NCI-H524 treated with DMSO at 0.1 percent for 48 hours (cell line): ENCODE results near the gene BCL2L1.

Experiments used
- DNase-seq: peaks from one replicate; lab custom pipeline; 2025; lab: John Stamatoyannopoulos, UW

The BCL2L1 gene

DNA sequence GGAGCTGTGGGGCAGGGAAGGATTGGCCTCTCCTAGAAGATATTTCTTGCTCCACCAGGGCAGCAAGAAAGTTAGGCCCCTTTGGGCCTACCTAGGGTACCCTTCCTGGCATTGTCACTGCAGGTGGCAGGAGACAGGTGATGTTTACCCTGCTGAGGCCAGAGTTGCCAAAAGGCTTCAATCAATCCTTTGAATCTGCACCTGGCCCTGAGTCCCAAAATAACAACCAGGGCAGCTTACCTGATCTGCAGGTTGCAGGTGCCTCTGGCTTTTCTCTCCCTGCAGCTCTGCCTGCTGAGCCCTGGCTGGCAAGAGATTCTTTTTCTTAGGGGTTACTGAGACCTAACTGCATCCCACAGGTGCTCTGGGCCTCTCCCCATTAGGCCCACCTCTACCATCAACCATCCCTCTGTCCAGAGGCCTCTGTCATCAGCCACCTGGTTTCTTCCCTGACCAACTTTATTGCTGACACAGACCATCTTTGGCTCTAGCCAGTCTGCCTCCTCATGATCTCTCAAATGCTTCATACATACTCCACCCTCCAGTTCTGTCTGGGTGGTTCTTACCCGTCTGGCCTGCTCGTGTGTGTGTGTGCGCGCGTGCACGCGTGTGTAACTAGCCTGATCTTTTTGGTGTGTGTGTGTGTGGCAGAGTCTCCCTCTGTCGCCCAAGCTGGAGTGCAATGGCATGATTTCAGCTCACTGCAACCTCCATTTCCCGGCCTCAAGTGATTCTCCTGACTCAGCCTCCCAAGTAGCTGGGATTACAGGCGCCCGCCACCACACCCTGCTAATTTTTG is 13.7 kb downstream of the BCL2L1 start:
- DNase-seq, result no peak

DNA sequence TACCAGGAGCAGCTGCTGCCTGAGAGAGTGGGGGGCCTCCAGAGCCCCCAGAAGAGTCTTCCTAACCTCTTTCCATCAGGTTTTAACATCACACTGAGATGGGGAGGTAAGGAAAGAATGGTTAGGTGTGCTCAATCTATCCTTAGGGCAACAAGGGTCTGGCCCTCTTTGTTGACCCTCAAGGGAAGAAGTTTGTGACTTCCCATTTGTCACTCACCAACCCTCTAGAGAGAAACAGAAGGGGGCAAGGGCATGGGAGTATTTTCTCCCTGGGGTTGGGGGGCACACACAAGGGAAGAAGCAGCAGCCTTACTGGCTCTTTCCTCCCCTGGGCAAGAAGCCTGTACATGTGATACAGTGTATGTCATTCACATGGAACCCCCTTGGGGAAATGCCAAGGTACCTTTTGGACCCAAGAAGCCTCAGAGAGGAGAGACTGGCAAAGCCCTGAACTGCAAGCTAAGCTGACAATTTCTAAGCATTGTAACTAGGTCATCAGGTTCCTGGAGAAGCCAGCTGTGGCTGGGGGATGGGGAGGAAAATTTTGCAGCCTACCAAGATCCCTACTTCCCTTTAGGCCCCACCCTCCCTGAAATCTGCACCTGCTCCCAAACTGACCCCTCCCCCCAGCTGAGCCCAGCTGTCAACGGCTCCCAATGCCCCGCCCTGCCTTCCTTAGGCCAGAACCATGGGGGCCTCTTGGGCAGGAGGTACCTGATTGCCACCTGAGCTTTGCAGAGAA is 14.5 kb downstream of the BCL2L1 start:
- peak; percentile 91 for DNase-seq

DNA sequence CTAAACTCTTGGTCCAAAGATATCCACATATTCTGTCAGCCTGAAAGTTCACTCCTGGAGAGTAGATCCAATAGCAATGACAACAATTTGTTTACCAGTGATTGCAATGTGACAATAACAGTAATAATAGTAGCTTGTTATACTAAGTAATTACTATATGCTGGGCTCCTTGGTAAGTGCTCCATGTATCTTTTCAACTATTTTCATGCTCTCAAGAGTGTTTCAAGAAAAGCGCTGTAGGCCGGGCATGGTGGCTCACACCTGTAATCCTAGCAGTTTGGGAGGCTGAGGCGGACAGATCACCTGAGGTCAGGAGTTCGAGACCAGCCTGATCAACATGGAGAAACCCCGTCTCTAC is 15.4 kb downstream of the BCL2L1 start:
- DNase-seq, result no peak

DNA sequence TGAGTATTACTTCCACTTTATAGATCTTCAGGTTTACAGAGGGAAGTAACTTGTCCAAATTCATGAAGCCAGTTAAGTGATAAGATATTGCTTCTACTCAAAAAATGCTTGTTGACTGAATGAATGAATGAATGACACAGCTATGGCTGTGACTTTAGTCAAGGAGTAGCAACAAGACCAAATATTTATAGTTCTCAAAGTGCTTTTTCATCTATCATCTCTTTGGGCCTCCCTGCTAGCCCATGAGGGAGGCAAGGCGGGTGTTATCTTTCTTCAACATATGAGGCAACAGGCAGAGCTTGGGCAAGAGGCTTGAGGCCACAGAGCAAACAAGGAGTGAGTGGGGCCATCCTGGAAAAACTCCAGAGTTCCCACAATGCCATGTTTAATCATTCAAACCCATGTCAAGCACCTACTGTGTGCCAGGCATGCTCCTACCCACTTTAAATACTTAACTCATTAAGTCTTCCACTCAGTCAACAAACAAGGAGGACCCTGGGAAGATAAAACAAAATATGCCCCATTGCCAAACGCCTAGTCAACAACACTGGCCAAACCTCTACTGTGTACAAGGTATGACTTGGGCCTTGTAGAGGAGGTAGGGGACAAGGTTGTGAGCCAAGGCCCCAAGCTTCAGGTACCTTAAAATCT is 15.9 kb downstream of the BCL2L1 start:
- no peak for DNase-seq

DNA sequence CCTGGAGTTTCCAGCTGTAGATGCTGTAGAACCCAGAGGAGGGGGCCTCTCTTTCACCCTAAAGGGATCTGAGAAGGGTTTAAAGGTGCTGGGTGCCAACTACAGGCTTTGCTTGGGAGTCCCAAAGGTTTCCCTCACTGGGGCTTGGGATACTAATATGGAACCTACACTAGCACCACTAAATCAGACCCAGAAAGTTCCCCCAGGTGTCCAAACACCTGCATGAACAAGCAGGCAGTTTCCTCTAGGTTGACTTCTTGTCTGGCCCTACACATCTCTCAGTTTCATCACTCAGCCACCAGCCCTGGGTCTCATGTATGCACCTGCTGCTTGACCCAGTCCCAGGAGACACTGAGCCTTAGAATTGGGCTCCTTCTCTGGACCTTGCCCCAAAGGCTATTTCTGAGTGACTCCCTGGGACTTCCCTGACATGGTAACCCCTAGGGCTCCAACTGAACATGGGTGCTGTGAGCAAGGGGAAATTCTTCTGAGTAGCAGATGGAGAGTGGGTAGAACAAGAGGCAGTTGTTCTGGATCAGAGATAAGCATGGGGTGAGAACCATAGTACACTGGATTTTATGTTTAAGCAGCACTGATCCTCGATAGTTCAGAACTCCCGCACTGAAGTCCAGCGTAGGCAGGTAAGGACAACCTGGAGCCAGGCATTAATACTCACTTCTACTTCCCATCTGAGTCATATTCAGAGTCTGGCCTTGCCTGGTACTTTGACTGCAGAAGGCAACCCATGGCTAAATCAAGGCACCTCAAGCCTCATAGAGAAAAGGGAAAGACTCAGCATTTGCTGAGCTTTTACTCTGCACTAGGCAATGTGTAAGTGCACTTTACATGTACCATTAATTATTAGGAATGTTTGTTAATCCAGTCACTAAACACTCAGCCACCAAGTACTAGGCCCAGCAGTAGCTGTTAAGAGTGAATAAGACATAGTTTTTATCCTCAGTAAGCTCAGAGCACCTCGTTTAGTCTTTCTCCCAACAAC is 16.8 kb downstream of the BCL2L1 start:
- no peak for DNase-seq

DNA sequence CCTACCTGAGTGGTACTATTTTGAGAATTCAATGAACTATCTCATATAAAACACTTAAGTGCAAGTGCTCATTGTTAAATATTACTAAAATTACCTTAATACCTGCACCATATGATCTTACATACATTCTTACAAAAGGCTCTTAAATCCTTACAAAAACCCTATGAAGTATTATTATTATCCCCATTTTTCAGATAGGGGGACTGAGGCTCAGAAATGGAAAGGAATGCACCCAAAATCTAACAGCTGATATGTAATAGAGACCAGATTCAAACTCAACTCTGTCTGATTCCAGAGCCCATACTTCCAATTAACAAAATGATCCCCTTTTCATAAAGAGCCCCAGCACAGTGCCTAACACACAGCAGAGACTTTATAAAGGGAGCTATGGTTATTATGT is 17.5 kb downstream of the BCL2L1 start:
- no peak for DNase-seq

DNA sequence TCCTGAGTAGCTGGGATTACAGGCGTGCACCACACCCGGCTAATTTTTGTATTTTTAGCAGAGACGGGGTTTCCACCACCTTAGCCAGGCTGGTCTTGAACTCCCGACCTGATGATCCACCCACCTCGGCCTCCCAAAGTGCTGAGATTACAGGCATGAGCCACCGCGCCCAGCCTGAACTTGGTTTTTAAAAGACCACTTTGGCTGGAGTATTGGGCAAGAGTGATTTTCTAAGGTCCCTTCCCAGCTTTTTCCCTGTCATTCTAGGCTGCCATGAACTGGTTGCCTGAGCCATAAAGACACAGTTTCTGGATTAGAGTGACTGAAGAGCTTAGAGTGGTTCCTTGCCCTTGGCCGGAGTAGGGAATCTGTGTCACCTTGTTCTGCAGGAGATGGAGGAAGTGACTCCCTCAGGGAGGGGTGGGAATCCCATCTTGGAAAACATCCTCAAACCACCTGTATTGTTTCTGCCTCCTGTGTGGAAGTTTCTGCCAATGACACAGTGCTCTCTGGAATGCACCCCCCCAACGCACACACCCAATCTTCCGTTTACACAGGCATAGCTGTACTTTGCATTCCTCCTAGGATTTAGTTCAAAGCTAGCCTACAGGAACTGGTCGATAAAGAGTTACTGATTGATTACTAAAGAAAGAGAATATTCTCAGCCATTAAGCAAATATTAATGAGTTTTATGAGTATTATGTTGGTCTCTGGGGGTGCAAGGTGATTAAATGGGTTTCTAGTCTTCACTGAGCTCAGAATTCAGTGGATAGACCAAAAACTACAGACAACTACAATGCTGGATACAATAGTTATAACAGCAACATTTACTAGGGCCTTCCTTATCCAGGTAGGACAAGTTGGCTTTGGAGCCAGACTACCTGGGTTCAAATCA is 18.2 kb downstream of the BCL2L1 start:
- DNase-seq, result no peak

DNA sequence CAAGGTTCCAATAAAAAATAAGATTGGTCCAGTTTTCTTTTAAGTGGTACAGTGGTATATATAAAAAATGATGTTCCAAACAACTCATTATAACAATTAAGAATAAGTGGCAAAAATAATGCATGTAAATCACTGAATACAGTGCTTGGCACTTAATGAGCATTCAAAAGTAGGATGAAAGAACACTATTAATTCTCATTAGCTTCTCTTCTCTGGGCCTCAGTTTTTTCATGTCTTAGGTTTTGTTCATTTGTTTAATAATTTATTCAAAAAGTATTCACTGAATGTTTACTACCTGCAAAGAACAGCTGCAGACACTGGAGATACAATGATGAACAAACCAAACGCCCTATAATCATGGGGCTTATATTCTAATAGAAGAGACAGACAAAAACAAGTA is 21.1 kb downstream of the BCL2L1 start:
- no peak for DNase-seq

DNA sequence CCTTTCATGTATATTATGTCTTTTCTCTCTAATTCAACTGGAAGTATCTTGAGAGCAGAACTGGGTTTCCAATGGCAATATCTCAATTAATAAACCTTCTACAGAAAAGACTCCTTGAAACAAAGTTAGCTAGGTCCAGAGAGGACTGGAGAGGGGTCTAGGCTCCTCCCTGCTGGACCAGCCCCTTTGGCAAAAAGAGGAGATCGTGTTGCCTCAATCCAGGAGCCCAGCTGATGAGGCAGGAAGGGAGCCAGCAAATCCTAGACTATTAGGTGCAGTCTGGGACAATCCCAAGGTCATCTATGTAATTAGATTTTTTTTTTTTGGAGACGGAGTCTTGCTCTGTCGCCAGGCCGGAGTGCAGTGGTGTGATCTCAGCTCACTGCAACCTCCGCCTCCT is 21.9 kb downstream of the BCL2L1 start:
- DNase-seq, result no peak

DNA sequence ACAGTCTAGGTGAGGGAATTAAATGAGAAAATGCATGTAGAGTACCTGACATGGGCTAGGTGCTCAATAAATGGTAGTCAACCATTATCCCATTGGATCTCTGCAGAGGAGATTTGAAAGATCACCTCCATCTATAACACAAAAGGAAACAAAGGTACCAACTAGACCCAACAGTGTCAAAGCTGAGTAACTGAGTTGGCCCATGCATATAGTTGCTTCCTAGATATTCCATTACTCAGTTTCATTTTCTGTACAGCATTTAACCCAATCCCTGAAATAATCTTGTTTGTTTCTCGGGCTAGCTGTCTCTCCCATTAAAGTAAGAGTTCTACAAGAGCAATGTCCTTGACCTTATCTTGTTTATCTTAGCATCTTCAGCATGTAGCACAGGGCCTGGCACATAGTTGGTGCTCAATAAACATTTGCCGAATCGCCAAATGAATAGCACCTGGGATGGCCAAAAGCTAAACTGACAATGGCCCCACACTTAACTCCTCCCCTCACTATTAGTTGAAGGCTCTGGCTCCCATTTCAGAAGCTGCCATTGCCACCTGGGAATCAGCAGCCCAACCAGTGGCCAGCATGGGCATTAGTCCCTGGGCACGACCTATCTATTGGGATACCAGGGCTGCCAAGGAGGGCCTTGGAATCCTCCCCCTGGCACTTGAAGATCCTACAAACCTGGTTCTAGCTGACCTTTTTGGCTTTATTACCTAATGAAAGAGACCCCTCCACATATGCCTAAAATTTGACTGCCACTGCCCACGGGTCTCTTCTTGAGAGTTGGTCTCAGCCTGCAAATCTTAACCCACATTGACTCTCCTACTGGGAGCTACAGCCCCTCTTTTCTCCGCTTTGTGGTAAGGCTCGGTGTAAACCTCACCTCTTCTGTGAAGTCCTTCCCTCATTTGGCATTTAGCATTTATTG is 22.6 kb downstream of the BCL2L1 start:
- DNase-seq, result no peak

DNA sequence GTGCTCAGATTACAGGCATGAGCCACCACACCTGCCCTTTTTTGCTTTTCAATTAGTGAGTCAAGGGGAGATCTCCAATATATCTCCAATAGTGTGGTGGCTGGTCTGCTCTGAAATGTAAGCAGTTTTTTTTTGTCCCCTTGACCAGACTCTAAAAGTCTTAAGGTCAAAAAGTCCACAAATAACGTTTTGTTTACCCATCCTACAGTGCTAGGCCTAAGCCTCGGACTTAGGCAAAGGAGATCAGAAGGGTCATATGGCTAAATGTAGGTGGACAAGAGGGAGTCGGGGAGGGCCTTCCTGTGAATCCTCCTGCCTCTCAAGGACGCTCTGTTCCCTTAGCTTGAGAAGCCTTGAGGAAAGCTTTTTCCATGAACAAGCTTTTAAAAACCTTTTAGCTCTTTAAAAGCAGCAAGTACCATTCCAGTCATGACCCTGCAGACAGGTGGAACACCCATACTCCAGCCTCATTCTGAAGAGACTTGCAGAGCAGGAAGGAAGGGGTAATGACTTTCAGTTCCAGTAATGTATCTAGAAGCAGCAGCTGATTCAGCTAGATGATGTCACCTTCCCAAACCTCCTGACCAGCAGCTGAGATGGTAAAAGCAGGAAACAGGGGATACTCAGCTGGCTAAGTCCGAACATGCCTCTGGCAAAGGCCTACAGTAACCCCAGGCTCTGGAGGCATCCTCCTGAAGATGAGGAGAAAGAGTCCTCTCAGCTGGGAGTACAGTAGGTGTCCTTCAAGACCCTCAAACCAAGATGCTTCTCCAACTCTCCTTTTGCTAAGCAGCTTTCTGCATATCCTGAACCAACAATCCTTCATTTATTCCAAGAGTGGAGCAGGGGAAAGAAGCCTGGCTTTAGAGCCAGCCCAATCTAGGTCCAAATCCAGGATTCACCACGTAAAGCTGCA is 23.6 kb downstream of the BCL2L1 start:
- DNase-seq, result no peak

DNA sequence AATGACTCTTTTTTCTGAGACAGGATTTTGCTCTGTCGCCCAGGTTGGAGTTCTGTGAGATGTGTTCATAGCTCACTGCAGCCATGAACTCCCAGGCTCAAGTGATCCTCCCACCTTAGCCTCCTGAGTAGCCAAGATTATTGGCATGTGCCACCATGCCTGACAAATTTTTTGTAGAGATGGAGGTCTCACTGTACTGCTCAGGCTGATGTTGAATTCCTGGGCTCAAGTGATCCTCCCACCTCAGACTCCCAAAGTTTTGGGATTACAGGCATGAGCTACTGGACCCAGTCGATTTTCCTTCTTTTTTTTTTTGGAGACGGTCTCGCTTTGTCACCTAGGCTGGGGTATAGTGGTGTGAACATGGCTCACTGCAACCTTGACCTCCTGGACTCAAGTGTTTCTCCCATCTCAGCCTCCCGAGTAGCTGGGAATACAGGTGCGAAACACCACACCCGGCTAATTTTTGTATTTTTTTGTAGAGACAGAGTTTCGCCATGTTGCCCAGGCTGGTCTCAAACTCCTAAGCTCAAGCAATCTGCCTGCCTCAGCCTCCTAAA is 24.3 kb downstream of the BCL2L1 start:
- DNase-seq, result no peak

DNA sequence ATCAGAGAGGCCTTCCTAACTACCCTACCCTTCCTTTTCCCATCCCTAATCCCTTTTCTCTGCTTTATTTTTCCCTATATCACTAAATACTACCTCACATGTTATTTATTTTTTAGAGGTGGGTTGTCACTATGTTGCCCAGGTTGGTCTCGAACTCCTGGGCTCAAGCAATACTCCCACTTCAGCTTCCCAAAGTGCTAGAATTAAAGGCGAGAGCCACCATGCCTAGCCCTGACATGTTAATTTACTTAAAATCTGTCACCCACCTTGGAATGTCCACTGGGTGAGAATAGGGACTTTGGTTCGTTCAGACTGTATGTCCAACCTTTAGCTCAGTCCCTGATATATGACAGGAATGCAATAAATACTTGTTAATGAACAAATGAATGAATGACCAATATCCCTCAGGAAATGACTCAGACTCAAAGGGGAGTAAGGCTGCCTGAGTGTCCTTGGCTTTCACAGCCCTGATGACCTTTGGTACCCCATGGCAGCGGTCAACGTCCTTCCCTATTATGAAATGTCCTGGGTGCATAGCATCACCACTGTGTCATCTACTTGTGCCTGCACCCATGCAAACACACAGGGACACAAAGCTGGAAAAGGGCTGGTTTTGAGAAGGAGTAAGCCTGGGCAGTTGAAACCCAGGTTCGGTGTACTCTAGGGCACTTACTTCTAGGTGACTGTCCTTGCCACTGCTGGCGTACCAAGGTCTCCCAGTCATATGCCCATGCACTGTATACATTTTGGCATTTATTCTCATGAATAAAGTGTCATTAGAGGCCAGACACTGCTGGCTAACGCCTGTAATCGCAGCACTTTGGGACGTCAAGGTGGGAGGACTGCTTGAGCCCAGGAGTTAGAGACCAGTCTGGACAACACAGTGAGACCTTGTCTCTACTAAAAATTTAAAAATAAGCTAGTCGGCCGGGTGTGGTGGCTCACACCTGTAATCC is 26.5 kb downstream of the BCL2L1 start:
- no peak for DNase-seq

DNA sequence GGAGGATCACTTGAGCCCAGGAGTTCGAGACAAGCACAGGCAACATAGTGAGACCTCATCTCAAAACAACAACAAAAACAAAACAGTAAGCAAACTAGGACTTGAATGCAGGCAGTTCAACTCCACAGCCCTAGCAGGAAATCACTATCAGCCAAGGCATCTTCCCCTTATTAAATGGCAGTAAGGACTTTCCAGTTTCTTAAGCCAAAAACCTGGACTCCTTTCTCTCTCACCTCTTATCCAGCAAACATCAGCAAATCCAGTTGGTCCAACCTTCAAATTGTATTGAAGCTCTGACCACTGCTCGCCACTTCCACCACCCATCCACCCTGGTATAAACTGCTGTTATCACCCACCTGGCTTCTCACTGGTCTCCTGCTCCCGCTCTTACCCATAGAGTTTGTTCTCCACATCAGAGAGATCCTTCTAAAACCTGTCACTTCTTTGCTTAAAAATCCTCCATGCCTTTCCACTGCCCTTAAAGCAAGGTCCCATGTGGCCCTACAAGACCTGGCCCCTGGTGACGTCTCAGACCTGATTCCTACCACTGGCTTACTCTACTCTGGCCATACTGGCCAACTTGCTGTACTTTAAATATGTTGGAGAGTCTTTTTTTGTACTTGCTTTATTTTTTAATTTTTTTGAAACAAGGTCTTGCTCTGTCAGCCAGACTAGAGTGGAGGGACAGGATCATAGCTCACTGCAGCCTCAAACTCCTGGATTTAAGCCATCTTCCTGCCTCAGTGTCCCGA is 27.6 kb downstream of the BCL2L1 start:
- no peak for DNase-seq

DNA sequence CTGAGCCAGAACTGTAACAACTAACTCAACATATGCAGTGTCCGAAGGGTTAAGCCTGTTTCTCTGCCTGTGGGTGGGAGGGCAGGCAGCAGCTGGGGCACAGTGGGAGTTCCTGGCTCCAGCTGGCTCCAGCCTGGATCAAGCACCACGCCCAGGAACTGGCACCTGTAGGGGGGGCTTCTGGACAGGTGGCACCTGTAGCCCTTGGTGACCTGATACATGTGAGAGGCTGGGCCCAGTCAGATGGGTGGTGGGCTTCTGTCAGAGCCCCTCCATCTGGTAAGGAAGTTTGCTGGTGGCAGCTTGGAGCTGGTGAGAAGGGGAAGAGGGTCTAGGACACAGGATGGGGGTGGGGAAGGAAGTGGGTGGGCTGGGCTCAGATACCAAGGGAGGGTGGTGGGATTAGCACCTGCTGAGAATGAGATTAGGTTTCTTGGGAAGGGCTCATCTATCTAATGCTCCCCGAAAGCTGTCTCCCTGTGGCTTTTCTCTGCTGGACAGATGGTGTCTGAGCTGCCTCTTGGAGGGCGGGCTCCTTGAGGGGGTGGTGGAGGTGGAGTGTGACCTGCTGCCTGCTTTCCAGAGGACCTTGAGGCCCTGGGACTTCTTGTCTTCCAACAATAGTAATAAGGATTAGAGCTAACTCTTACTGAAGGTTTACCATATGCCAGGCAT is 28.5 kb downstream of the BCL2L1 start:
- peak; percentile 100 for DNase-seq

DNA sequence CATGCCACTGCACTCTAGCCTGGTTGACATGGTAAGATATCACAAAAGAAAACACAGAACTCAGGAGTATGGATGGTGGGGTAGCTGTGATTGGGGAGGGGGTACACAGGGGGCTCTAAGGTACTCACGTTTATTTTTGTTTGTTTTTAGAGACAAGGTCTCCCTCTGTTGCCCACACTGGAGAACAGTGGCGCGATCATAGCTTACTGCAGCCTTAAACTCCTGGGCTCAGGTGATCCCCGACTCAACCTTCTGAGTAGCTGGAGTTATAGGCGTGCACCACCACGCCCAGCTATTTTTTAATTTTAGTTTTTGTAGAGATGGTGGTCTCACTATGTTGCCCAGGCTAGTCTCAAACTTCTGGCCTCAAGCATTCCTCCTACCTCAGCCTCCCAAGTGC is 29.3 kb downstream of the BCL2L1 start:
- no peak for DNase-seq
